NOMO-1 treated with dmso at 0.1 percent for 144 hours (cell line): Measurements from ENCODE around the gene PRPH.

ENCODE experiments used
- DNase-seq: peaks from one replicate; lab custom pipeline; 2025; ENCODE audit not compliant: unreplicated experiment; lab: John Stamatoyannopoulos, UW

Gene PRPH

GRCh38 chr12:49345051-49345824 is 50.3 kb downstream of the PRPH start:
- no peak for DNase-seq

GRCh38 chr12:49345825-49346658 is 51.1 kb downstream of the PRPH start:
- no peak for DNase-seq

GRCh38 chr12:49346659-49347310 is 51.8 kb downstream of the PRPH start, which contains the start of gene DNAJC22:
TSS of gene DNAJC22 (plus strand) at chr12:49346888. CDS start at chr12:49348873, 1,985 bp downstream.
- no peak for DNase-seq

- no peak for DNase-seq
These were observed 52.6 kb downstream of the PRPH start for GRCh38 chr12:49347311-49348193.
